Mucosa of gallbladder (tissue), 1 donor: ENCODE results near the gene RNASE8. TPM values are rescaled to one million over a fixed set of nuclear protein-coding genes. Genes with fewer than 3 reads are reported as not detected.
A peak's percentile ranks its signal among the peaks of the same experiment; 100 is the strongest.

Experiments used
- DNase-seq: peaks from one replicate; pipeline ENCODE4 v3.0.0-alpha.2; 2020; ENCODE audit warnings: low spot score
- total RNA-seq: library from RNA; stranded (reverse); gene quantifications from one replicate; pipeline ENCODE4 v1.2.1, GENCODE V29; 2021
- donor health status: DM: no; HTN: no; CAD: no.

The RNASE8 gene
- total RNA-seq, 1 donor from 2014 or later = not detected

GRCh38 chr14:21106176-21106497 is 48.5 kb downstream of the RNASE8 start:
- no peak for DNase-seq

- peak; percentile 87 for DNase-seq
Observed at GRCh38 chr14:21106498-21107282, 49.1 kb downstream of the RNASE8 start.

GRCh38 chr14:21107283-21107800 is 49.7 kb downstream of the RNASE8 start:
- peak; percentile 11 for DNase-seq

Other genes starting within 250 kb of the RNASE8 start
- 0.52 TPM for gene RNASE3, start 166.4 kb upstream of the RNASE8 start, total RNA-seq
- gene RNASE2, start 102.3 kb upstream of the RNASE8 start, total RNA-seq = 1.8 TPM
- 57.3 TPM for gene METTL17, start 67.8 kb upstream of the RNASE8 start, total RNA-seq
- gene SLC39A2, start 58.5 kb upstream of the RNASE8 start, total RNA-seq = not detected
- 237 TPM for gene NDRG2, start 32.8 kb upstream of the RNASE8 start, total RNA-seq
- gene TPPP2, start 27.6 kb upstream of the RNASE8 start, total RNA-seq = 0.81 TPM
- gene RNASE13, start 23.0 kb upstream of the RNASE8 start, total RNA-seq = 0.12 TPM
- 22.1 TPM for gene RNASE7, start 15.5 kb upstream of the RNASE8 start, total RNA-seq
- 124 TPM for gene ARHGEF40, start 12.5 kb downstream of the RNASE8 start, total RNA-seq
- 57.5 TPM for gene ZNF219, start 40.8 kb downstream of the RNASE8 start, total RNA-seq
- gene TMEM253, start 43.2 kb downstream of the RNASE8 start, total RNA-seq = 4.3 TPM
- not detected for gene OR5AU1, start 98.2 kb downstream of the RNASE8 start, total RNA-seq
- 402 TPM for gene HNRNPC, start 211.6 kb downstream of the RNASE8 start, total RNA-seq
- gene RPGRIP1, start 222.3 kb downstream of the RNASE8 start, total RNA-seq = 0.49 TPM